ENCODE results near the gene TAF4. TPM values are rescaled to one million over a fixed set of nuclear protein-coding genes. Genes with fewer than 3 reads are reported as not detected.

TAF4 gene
- total RNA-seq, 1 experiment from 2014 or later, result 94.9 TPM

GRCh38 chr20:62044631-62045030 lies 21.1 kb downstream of the TAF4 start:
- ChIA-PET CTCF (no interaction called here), POLR2A (no interaction called here)
- no peaks in the 10 kb centered on the region for H3K36me3 ChIP-seq (ENCODE audit: control insufficient read depth, insufficient read depth, low read length)
- H3K9me3 ChIP-seq, result no peaks in the 10 kb centered on the region
- no TSS peak for BruUV-seq (replicated peaks)
- H3K27me3 ChIP-seq (replicated peaks; ENCODE audit: control insufficient read depth, insufficient read depth, low read length), result no peaks in the 10 kb centered on the region
- H3K27ac Mint-ChIP-seq (ENCODE audit: unreplicated experiment), result no peak overlapping the region
- intact Hi-C loops (cut with micrococcal nuclease; ENCODE audit: unreplicated experiment), result no loop called here
- TF ChIP-seq CTCF (IDR thresholded peaks at IDR 0.05; ENCODE audit: insufficient read depth in 1 of 2, low read depth in 1 of 2, low read length in 1 of 2, severe bottlenecking in 1 of 2, unreplicated experiment in 1 of 2), result no peak
- H3K4me1 ChIP-seq, result peaks cover 8% of the 10 kb centered on the region; the same call in 1 of the 2 replicates
- H3K4me3 ChIP-seq (ENCODE audit: low read depth, low read length), result no peak overlapping the region
- H3K36me3 Mint-ChIP-seq (ENCODE audit: insufficient read depth, unreplicated experiment), result peaks cover 14% of the 10 kb centered on the region
- H3K9me3 Mint-ChIP-seq (ENCODE audit: unreplicated experiment), result no peaks in the 10 kb centered on the region
- H3K4me1 Mint-ChIP-seq (ENCODE audit: low read depth, unreplicated experiment), result peaks cover 6% of the 10 kb centered on the region
- no peak for DNase-seq
- H3K4me3 Mint-ChIP-seq (ENCODE audit: unreplicated experiment), result no peak overlapping the region
- H3K27me3 Mint-ChIP-seq (ENCODE audit: insufficient read depth, unreplicated experiment), result no peaks in the 10 kb centered on the region

GRCh38 chr20:62043131-62043914 lies 22.4 kb downstream of the TAF4 start:
- H3K4me1 Mint-ChIP-seq (ENCODE audit: low read depth, unreplicated experiment), result peaks cover 6% of the 10 kb centered on the region
- H3K27ac Mint-ChIP-seq (ENCODE audit: unreplicated experiment), result no peak overlapping the region
- no peak overlapping the region for H3K4me3 Mint-ChIP-seq (ENCODE audit: unreplicated experiment)
- Histone ChIP-seq H3K4me3 (ENCODE audit: low read depth, low read length) (no peak overlapping the region), H3K9me3 (no peaks in the 10 kb centered on the region), H3K4me1 (peaks cover 8% of the 10 kb centered on the region; the same call in 1 of the 2 replicates), H3K36me3 (ENCODE audit: control insufficient read depth, insufficient read depth, low read length) (no peaks in the 10 kb centered on the region), H3K27me3 (replicated peaks; ENCODE audit: control insufficient read depth, insufficient read depth, low read length) (no peaks in the 10 kb centered on the region)
- ChIA-PET POLR2A (no interaction called here), CTCF (no interaction called here)
- no peak for TF ChIP-seq CTCF (IDR thresholded peaks at IDR 0.05; ENCODE audit: insufficient read depth in 1 of 2, low read depth in 1 of 2, low read length in 1 of 2, severe bottlenecking in 1 of 2, unreplicated experiment in 1 of 2)
- intact Hi-C loops (cut with micrococcal nuclease; ENCODE audit: unreplicated experiment), result no loop called here
- BruUV-seq (replicated peaks), result no TSS peak
- DNase-seq, result peak in 1 of 2 experiments; percentile 48
- H3K36me3 Mint-ChIP-seq (ENCODE audit: insufficient read depth, unreplicated experiment), result peaks cover 14% of the 10 kb centered on the region
- H3K27me3 Mint-ChIP-seq (ENCODE audit: insufficient read depth, unreplicated experiment), result no peaks in the 10 kb centered on the region
- H3K9me3 Mint-ChIP-seq (ENCODE audit: unreplicated experiment), result no peaks in the 10 kb centered on the region

GRCh38 chr20:62042025-62042820 lies 23.5 kb downstream of the TAF4 start:
- Histone ChIP-seq H3K36me3 (ENCODE audit: control insufficient read depth, insufficient read depth, low read length) (no peaks in the 10 kb centered on the region), H3K4me1 (peaks cover 8% of the 10 kb centered on the region; the same call in 1 of the 2 replicates), H3K27me3 (replicated peaks; ENCODE audit: control insufficient read depth, insufficient read depth, low read length) (no peaks in the 10 kb centered on the region), H3K9me3 (peaks cover 3% of the 10 kb centered on the region; the same call in 1 of the 2 replicates), H3K4me3 (ENCODE audit: low read depth, low read length) (no peak overlapping the region)
- Mint-ChIP-seq H3K36me3 (ENCODE audit: insufficient read depth, unreplicated experiment) (peaks cover 21% of the 10 kb centered on the region), H3K27me3 (ENCODE audit: insufficient read depth, unreplicated experiment) (no peaks in the 10 kb centered on the region), H3K27ac (ENCODE audit: unreplicated experiment) (no peak overlapping the region), H3K4me3 (ENCODE audit: unreplicated experiment) (no peak overlapping the region), H3K4me1 (ENCODE audit: low read depth, unreplicated experiment) (peaks cover 6% of the 10 kb centered on the region), H3K9me3 (ENCODE audit: unreplicated experiment) (peaks cover 6% of the 10 kb centered on the region)
- ChIA-PET CTCF (no interaction called here), POLR2A (no interaction called here)
- DNase-seq, result no peak
- no TSS peak for BruUV-seq (replicated peaks)
- no peak for TF ChIP-seq CTCF (IDR thresholded peaks at IDR 0.05; ENCODE audit: insufficient read depth in 1 of 2, low read depth in 1 of 2, low read length in 1 of 2, severe bottlenecking in 1 of 2, unreplicated experiment in 1 of 2)
- intact Hi-C loops (cut with micrococcal nuclease; ENCODE audit: unreplicated experiment), result no loop called here
